Measurements from ENCODE around the gene COX18.

GRCh38 chr4:73064536-73064935, 5.0 kb downstream of the COX18 start:
- TF ChIP-seq GATA3 (IDR thresholded peaks at IDR 0.05; ENCODE audit: low read depth, low read length): no peak
- TF ChIP-seq GATA2 (IDR thresholded peaks at IDR 0.05; ENCODE audit: low read depth, low read length): no peak

All from SH-SY5Y (cell line).